ENCODE results near the gene MXD1.

DNA sequence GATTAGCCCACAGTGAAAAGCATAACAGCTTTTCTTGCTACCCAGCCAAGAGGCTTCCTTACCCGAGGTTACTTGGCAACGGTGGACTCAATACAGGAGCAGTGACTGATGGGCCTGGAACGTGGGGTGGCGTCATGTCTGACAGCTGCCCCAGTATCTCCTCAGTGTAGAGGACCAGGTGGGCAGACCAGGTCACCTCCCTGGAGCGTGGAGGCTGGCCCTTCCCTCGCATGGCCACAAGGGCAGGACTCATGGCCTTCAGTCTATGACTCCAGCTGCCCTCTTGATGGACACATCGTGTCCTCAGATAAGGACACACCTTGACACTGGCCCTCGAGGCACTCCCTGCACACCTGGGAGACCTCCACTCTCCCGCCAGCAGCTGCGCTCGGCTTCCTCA lies 40.1 kb downstream of the MXD1 start:
- TF ChIP-seq, protein P1, sequence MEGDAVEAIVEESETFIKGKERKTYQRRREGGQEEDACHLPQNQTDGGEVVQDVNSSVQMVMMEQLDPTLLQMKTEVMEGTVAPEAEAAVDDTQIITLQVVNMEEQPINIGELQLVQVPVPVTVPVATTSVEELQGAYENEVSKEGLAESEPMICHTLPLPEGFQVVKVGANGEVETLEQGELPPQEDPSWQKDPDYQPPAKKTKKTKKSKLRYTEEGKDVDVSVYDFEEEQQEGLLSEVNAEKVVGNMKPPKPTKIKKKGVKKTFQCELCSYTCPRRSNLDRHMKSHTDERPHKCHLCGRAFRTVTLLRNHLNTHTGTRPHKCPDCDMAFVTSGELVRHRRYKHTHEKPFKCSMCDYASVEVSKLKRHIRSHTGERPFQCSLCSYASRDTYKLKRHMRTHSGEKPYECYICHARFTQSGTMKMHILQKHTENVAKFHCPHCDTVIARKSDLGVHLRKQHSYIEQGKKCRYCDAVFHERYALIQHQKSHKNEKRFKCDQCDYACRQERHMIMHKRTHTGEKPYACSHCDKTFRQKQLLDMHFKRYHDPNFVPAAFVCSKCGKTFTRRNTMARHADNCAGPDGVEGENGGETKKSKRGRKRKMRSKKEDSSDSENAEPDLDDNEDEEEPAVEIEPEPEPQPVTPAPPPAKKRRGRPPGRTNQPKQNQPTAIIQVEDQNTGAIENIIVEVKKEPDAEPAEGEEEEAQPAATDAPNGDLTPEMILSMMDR (conservative IDR thresholded peaks at IDR 0.05; ENCODE audit: low read depth in 2 of 2), result no peak
- TF ChIP-seq, protein P2, sequence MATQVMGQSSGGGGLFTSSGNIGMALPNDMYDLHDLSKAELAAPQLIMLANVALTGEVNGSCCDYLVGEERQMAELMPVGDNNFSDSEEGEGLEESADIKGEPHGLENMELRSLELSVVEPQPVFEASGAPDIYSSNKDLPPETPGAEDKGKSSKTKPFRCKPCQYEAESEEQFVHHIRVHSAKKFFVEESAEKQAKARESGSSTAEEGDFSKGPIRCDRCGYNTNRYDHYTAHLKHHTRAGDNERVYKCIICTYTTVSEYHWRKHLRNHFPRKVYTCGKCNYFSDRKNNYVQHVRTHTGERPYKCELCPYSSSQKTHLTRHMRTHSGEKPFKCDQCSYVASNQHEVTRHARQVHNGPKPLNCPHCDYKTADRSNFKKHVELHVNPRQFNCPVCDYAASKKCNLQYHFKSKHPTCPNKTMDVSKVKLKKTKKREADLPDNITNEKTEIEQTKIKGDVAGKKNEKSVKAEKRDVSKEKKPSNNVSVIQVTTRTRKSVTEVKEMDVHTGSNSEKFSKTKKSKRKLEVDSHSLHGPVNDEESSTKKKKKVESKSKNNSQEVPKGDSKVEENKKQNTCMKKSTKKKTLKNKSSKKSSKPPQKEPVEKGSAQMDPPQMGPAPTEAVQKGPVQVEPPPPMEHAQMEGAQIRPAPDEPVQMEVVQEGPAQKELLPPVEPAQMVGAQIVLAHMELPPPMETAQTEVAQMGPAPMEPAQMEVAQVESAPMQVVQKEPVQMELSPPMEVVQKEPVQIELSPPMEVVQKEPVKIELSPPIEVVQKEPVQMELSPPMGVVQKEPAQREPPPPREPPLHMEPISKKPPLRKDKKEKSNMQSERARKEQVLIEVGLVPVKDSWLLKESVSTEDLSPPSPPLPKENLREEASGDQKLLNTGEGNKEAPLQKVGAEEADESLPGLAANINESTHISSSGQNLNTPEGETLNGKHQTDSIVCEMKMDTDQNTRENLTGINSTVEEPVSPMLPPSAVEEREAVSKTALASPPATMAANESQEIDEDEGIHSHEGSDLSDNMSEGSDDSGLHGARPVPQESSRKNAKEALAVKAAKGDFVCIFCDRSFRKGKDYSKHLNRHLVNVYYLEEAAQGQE (IDR thresholded peaks at IDR 0.05; ENCODE audit: unreplicated experiment), result no peak
- no peak for TF ChIP-seq ZNF114 (CRISPR knock-in tag; IDR thresholded peaks at IDR 0.05)
- no peak for TF ChIP-seq EZH2phosphoT487 (IDR thresholded peaks at IDR 0.05; ENCODE audit: unreplicated experiment)

All from GM23338 (cell line).